GF-D8 (cell line): Measurements from ENCODE around the gene SLC6A19.
"Not testable (repeated sequence)": the region's sequence is repeated elsewhere in the genome, so short reads cannot be mapped to it uniquely, and the experiment has no call there.

Source experiments
- DNase-seq: peaks from one replicate; lab custom pipeline; 2025; lab: John Stamatoyannopoulos, UW

The SLC6A19 gene

GRCh38 chr5:1222621-1223277, 21.4 kb downstream of the SLC6A19 start:
- DNase-seq: no peak

- no peak for DNase-seq
Observed at GRCh38 chr5:1223278-1223670, 21.9 kb downstream of the SLC6A19 start.

GRCh38 chr5:1224631-1225030, 23.2 kb downstream of the SLC6A19 start:
- DNase-seq: no peak

- DNase-seq: no peak
Observed at GRCh38 chr5:1225081-1225480, 23.7 kb downstream of the SLC6A19 start, which contains the start of gene SLC6A18. Gene SLC6A18, plus strand, starts transcription at chr5:1225381. Its CDS starts 97 bp downstream, at chr5:1225478.

DNA sequence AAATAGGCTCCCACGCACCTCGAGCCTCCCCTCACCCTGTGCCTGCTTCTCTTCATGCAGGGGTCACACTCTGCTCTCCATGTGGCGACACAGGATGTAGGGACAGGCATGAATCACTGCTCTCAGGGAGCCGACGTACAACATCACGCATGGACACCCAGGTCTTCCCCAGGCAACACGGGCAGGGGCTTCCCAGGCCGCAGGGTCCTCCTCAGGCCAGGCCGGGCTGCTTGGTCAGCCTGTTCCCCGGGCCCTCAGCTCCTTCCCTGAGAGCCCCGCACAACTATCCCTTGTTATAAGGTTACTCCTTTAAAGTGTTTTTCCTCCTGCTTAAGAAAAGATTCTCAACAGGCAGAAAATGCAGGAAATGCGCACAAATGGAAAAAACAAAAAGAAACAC, 24.8 kb downstream of the SLC6A19 start:
- no peak for DNase-seq

GRCh38 chr5:1226839-1227581, 25.6 kb downstream of the SLC6A19 start:
- DNase-seq: no peak

DNA sequence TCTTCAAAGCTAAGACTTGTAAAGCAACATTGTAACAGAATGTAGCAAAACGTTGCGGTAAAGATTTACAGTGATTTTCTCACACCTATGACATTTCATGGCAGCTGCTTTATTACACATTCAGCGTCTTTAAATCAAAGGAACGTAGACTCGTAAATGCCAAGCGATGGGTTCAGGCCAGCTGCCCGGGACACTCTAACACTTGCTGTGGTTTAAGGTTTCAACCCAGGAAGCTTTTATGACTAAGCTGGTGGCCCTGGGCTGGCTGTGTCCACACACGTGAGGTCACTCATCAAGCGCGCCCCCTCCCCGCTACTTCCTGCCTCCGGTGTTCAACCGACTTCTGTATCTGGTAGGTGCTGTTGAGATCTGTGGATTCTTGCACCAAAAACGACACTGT, 26.3 kb downstream of the SLC6A19 start:
- no peak for DNase-seq

- DNase-seq: no peak
Observed at GRCh38 chr5:1228120-1228519, 26.7 kb downstream of the SLC6A19 start.

GRCh38 chr5:1229023-1229422, 27.6 kb downstream of the SLC6A19 start:
- not testable (repeated sequence) for DNase-seq

DNA sequence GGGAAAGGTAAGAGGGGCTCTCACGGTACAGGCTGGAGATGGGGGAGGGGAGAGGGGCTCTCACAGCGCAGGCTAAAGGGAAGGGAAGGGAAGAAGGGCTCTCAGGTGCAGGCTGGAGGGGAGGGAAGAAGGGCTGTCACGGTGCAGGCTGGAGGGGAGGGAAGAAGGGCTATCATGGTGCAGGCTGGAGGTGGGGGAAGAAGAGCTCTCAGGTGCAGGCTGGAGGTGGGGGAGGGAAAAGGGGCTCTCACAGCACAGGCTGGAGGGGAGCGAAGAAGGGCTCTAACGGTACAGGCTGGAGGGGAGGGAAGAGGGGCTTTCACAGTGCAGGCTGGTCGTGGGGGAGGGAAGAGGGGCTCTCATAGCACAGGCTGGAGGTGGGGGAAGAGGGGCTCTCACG, 28.4 kb downstream of the SLC6A19 start:
- no peak for DNase-seq

DNA sequence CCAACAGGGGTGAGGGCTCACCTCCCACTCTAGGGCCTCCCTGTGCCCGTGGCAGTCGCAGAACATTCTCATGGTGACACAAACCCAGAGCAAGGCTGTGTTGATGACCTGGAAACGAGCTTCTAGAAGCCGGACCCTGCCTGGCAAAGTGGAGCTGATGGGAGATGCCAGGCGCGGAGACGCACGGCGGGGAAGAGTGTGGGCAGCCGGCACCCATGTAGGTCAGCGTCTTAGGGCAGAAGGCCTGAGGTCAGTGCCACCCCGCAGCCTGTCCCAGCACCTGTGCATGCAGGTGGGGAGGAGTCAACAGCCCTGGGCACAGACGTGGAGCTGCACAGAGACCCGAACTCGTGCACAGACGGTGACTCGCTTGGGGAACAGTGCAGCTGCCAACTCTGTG, 29.2 kb downstream of the SLC6A19 start:
- no peak for DNase-seq

DNA sequence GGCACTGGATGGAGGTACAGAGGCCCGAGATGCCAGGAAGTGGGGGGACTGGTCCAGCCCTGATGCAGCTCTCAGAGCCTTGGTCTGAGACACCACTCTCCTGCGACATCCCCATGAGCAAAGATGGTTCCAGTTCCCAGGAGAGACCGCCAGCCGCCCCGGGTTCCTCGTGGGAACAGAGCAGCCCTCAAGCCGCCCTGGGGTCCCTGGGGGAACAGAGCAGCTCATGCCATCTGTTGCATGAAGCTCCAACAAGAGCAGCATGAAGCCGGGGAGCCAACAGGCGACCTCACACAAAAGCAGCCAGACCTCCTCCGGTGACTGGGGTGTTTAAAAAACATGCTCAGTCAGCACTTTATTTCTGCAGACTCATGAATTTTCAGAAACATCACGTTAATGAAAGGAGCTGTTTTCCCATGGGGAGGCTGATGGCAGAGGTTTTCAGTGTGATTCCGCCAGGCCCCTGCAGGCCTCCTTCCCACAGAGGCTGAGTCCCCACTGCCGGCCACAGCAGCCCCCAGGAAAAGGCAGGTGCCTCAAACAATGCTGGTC, 30.0 kb downstream of the SLC6A19 start:
- DNase-seq: no peak

- no peak for DNase-seq
Observed at GRCh38 chr5:1232780-1233179, 31.4 kb downstream of the SLC6A19 start.

DNA sequence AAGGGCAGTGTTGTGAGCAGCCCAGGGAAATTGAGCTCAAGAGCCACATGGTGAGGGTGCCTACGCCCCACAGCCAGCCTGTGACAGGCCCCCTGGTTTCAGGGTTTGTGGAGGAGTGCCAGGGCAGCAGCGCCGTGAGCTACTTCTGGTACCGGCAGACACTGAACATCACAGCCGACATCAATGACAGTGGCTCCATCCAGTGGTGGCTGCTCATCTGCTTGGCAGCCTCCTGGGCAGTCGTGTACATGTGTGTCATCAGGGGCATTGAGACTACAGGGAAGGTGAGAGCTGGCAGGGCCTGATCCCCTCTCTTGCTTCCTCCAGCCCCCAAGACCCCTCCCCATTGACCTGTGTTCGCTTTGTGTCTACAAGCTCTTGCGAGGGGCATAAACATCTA, 34.0 kb downstream of the SLC6A19 start:
- no peak for DNase-seq

DNA sequence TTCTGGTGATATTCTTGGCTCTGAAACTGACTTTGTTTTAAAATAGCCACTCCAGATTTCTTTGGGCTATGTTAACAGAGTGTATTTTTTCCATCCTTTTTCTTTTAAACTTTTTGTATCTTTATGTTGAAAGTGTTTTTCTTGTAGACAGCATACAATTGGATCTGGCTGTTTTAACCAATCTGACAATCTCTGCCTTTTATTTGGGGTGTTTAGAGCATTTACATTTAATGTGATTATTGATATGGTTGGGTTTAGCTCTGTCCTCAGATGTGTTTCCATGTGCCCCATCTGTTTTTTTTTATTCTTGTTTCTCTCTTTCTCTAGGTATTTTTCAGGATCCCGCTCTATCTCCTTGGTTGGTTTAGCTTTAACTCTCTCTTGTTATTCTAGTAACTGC, 34.4 kb downstream of the SLC6A19 start:
- no peak for DNase-seq

DNA sequence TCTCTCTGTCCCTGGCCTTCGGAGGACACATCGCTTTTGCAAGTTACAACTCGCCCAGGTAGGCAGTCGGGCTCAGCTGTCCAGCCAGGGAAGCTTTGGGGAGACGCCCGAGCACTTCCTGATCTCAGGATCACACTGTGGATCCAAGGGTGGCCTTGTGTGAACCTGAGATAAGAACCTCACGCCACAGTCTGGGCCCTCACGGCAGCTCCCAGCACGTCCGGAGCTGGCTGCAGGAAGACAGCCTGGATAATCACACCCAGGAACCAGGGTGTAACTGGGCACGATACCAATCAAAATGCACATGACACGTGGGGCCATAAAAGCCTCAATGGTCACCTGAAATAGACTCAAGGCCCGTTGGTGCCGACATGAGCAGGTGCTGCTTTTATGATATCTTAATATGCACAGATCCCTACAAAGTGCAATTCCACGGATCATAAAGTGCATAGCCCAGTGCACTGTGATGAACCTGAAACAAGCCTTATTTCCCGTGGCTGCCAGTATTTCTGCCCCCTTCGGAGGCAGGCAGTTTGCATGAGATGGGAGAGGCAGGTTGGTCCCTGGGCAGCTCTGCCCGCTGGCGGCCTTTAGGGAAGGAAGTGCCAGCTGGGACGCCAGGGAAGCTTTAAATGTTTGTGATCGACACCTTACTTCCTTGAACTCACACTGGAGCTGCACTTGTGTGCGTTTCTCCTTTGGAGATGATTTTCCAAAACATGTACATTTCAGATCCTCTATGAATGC, 38.3 kb downstream of the SLC6A19 start:
- DNase-seq: no peak

DNA sequence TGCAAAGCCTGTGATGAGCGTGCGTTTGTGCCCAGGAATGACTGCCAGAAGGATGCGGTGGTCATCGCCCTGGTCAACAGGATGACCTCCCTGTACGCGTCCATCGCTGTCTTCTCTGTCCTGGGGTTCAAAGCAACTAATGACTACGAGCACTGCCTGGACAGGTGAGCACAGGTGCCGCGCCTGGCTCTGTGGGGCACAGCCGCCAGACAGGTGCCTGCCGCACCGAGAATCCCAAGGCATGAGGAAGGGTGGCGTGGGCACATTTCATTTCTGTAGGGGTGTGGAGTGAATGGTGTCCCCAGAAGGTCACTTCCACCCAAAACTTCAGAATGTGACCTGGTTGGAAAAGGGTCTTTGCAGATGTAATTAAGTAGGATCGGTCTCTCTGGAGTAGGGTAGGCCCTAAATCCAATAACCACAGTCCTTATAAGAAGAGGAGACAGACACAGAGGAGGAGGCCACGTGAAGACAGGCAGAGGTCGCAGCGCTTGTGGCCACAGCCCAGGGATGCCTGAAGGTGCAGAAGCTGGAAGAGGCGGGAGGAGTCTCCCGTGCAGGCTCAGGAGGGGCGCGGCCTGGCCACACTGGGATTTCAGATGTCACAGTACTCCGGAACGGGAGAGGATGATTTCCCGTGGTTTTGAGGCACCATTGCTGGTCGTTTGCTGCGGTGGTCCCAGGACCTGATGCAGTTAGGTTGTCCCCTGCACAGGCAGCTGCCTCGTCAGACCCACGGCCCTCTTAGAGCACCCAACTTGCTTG, 39.3 kb downstream of the SLC6A19 start:
- DNase-seq: no peak

DNA sequence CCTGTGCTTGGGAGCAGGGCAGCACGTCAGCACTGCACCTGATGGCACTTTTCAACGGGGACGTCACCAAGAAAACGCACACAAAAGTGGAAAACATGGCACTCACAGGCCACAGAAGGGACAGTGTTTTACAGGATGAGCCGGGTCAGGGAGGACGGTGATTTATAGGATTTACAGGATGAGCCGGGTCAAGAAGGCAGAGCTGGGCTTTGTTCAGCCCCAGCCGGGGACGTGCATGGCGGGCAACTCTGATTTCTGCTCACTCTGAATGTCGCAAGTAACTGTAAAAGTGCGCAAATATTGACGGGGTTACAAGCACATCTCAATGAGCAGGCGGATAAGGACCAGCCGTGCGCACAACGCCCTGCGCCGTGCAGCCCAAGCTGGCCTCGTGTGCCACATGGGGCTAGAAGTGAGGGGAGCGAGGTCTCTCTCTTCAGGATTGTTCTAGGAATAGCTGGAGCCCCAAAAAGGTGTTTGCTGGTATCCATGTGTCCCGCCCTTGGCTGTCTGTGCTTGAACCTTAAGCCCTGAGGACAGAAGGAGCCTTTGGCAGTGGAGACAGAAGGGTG, 40.2 kb downstream of the SLC6A19 start:
- DNase-seq: no peak

GRCh38 chr5:1242733-1243486, 41.5 kb downstream of the SLC6A19 start:
- no peak for DNase-seq

- DNase-seq: no peak
Observed at GRCh38 chr5:1243487-1244130, 42.2 kb downstream of the SLC6A19 start.
